Muscle layer of colon (tissue), 2 donors: ENCODE measurements around the gene UNC5A.

Experiments
- H3K27ac ChIP-seq: one replicate; pipeline ENCODE4 v1.7.0; 2013; ENCODE audit warnings: low read depth, mild to moderate bottlenecking, low read length, moderate library complexity
- H3K27me3 ChIP-seq, 2 donors: one replicate each; pipeline ENCODE4 v1.7.0; 2013; ENCODE audit warnings: low read length in 2 of 2, mild to moderate bottlenecking in 2 of 2; ENCODE audit not compliant: insufficient read depth in 2 of 2, control insufficient read depth in 1 of 2
- H3K36me3 ChIP-seq: one replicate; pipeline ENCODE4 v1.7.0; 2013; ENCODE audit warnings: mild to moderate bottlenecking, low read length; ENCODE audit not compliant: insufficient read depth
- H3K4me1 ChIP-seq: one replicate; pipeline ENCODE4 v1.7.0; 2013; ENCODE audit warnings: mild to moderate bottlenecking, low read length; ENCODE audit not compliant: insufficient read depth
- H3K4me3 ChIP-seq, 2 donors: one replicate each; pipeline ENCODE4 v1.7.0; 2013; ENCODE audit warnings: low read length in 2 of 2, low read depth in 1 of 2, mild to moderate bottlenecking in 1 of 2, moderate library complexity in 1 of 2
- H3K9ac ChIP-seq: one replicate; pipeline ENCODE4 v1.7.0; 2013; ENCODE audit warnings: low read length
- H3K9me3 ChIP-seq: one replicate; pipeline ENCODE4 v1.7.0; 2013; ENCODE audit warnings: mild to moderate bottlenecking, low read length
- donor health status: abdominal sarcoma.
- donor health status: Adenocarcinoma of cecum.

Gene UNC5A

DNA sequence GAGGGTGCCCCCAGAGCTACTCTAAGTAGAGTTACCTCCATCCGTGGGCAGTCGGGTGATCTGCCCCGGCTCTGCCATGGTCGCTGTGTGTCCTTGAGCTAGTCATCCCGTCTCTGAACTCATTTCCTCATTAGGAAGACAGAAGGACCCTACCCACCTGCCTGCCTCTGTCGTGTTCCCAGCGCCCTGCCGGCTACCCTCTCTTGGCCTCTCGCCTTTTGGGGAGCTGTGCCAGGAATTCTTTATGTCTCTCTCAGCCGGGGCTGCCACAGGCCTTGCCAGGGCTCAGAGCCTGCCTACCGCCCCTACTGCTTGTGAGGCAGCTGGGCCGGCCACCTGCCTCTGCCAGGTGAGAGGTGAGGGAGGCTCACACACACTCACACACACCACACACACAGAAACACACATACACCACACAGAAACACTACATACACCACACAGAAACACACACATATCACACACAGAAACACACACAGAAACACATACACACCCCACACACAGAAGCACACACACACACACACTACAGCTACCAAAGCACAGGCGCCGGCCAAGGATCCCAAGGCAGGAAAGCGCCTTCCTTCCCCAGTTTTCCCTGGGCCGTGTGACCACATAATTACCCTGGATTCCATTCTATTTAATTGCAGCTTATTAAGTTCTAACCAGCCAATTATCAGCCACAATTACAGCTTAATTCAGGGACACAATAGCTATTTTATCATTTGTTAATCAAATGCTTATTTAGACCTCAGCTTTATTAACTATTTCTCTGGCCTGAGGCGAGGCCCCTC lies 41.7 kb downstream of the UNC5A start:
- Histone ChIP-seq H3K4me1 (no peaks in the 10 kb centered on the region), H3K9ac (no peak overlapping the region), H3K27me3 (peaks cover 0 to 22% of the 10 kb centered on the region in 2 donors), H3K27ac (no peak overlapping the region), H3K4me3 (no peak overlapping the region), H3K36me3 (no peaks in the 10 kb centered on the region), H3K9me3 (no peaks in the 10 kb centered on the region)

GRCh38 chr5:176853151-176853778 lies 42.9 kb downstream of the UNC5A start:
- peaks cover 0 to 13% of the 10 kb centered on the region in 2 donors for H3K27me3 ChIP-seq
- H3K4me3 ChIP-seq: no peak overlapping the region
- no peaks in the 10 kb centered on the region for H3K9me3 ChIP-seq
- H3K36me3 ChIP-seq: no peaks in the 10 kb centered on the region
- H3K4me1 ChIP-seq: no peaks in the 10 kb centered on the region
- no peak overlapping the region for H3K9ac ChIP-seq
- no peak overlapping the region for H3K27ac ChIP-seq

DNA sequence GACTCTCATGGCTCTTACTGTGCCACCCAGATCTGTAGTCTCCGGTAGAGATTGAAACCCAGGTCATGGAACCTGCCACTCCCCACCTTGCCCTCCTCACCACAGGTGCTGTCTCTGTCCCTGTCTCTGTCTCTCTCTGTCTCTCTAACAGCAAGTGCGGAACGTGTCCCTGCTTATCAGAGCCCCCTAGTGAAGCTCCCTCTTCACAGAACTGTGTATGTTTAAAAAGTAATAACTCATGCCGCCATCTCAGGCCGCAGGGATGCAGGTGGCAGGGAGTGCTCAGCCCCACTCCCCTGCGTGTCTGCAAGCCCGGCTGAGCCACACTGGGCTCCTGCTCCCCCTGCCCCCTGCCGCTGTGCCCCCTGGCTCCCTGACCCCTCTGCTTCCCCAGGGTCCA lies 43.8 kb downstream of the UNC5A start:
- no peak overlapping the region for H3K4me3 ChIP-seq
- no peaks in the 10 kb centered on the region for H3K4me1 ChIP-seq
- no peaks in the 10 kb centered on the region for H3K36me3 ChIP-seq
- no peak overlapping the region for H3K27ac ChIP-seq
- no peak overlapping the region for H3K9ac ChIP-seq
- no peaks in the 10 kb centered on the region for H3K9me3 ChIP-seq
- H3K27me3 ChIP-seq: peaks cover 0 to 6% of the 10 kb centered on the region in 2 donors

- Histone ChIP-seq H3K9ac (no peak overlapping the region), H3K36me3 (no peaks in the 10 kb centered on the region), H3K4me3 (no peak overlapping the region), H3K4me1 (no peaks in the 10 kb centered on the region), H3K9me3 (no peaks in the 10 kb centered on the region), H3K27me3 (peaks cover 0 to 3% of the 10 kb centered on the region in 2 donors), H3K27ac (no peak overlapping the region)
These were observed 45.2 kb downstream of the UNC5A start for GRCh38 chr5:176855598-176855997.

DNA sequence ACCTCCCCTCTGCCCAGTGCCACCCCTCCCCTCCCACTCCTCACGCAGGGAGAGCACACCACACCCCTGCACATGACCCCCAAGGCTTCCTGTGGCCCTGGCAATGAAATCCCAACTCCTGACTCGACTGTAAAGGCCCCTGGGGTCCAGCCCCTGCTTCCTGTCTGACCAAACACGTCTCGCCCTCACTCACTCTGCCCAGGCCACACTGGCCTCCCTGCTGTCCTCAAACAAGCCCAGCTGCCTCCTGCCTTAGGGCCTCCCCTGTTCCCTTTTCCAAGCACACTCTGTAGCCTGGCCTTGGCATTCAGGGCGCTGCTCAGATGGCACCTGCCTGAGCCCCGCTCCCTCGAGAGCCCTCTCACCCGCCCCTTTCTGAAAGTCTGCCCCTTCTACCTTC lies 46.4 kb downstream of the UNC5A start:
- Histone ChIP-seq H3K9me3 (no peaks in the 10 kb centered on the region), H3K4me1 (no peaks in the 10 kb centered on the region), H3K4me3 (no peak overlapping the region), H3K9ac (no peak overlapping the region), H3K27ac (no peak overlapping the region), H3K27me3 (peaks cover 0 to 14% of the 10 kb centered on the region in 2 donors), H3K36me3 (no peaks in the 10 kb centered on the region)

GRCh38 chr5:176857216-176857893 lies 47.0 kb downstream of the UNC5A start:
- Histone ChIP-seq H3K27me3 (peaks cover 0 to 14% of the 10 kb centered on the region in 2 donors), H3K9ac (no peak overlapping the region), H3K9me3 (no peaks in the 10 kb centered on the region), H3K4me3 (no peak overlapping the region), H3K27ac (no peak overlapping the region), H3K36me3 (no peaks in the 10 kb centered on the region), H3K4me1 (no peaks in the 10 kb centered on the region)

GRCh38 chr5:176857894-176858273 lies 47.5 kb downstream of the UNC5A start:
- no peak overlapping the region for H3K27ac ChIP-seq
- no peak overlapping the region for H3K9ac ChIP-seq
- H3K4me3 ChIP-seq: no peak overlapping the region
- H3K9me3 ChIP-seq: no peaks in the 10 kb centered on the region
- H3K27me3 ChIP-seq: peaks cover 0 to 18% of the 10 kb centered on the region in 2 donors
- no peaks in the 10 kb centered on the region for H3K36me3 ChIP-seq
- no peaks in the 10 kb centered on the region for H3K4me1 ChIP-seq

DNA sequence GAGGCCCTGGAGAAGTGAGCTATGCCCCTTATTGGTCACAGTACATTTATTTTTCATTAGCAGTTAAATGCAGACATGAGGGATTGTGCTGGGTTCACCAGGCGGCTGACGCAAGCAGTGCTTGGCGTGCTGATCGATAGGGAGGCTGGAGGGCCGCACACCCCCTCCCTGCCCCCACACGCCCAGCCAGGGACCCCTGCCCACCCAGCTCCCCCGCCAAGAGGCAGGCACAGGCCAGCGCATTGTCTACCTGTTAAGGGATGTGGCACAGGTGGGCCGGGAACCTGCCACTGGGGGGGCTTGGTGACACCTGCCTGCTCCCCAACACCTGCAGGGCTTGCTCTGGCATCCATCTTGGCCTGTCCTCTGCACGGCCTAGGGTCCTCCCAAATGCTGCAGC lies 49.6 kb downstream of the UNC5A start:
- Histone ChIP-seq H3K27me3 (peaks cover 0 to 20% of the 10 kb centered on the region in 2 donors), H3K9ac (no peak overlapping the region), H3K9me3 (no peaks in the 10 kb centered on the region)

GRCh38 chr5:176860381-176860780 lies 50.0 kb downstream of the UNC5A start:
- Histone ChIP-seq H3K27ac (no peak overlapping the region), H3K36me3 (no peaks in the 10 kb centered on the region), H3K4me3 (no peak overlapping the region), H3K27me3 (peaks cover 0 to 24% of the 10 kb centered on the region in 2 donors), H3K9ac (no peak overlapping the region), H3K4me1 (no peaks in the 10 kb centered on the region), H3K9me3 (no peaks in the 10 kb centered on the region)

More for the DNA sequence above, 49.6 kb downstream of the UNC5A start:
- Histone ChIP-seq H3K4me1 (no peaks in the 10 kb centered on the region), H3K27ac (no peak overlapping the region), H3K4me3 (no peak overlapping the region), H3K36me3 (no peaks in the 10 kb centered on the region)

GRCh38 chr5:176861276-176861675 lies 50.9 kb downstream of the UNC5A start:
- peaks cover 0 to 33% of the 10 kb centered on the region in 2 donors for H3K27me3 ChIP-seq
- H3K9me3 ChIP-seq: no peaks in the 10 kb centered on the region
- H3K4me3 ChIP-seq: no peak overlapping the region
- H3K4me1 ChIP-seq: no peaks in the 10 kb centered on the region
- H3K27ac ChIP-seq: no peak overlapping the region
- H3K9ac ChIP-seq: no peak overlapping the region
- no peaks in the 10 kb centered on the region for H3K36me3 ChIP-seq

GRCh38 chr5:176862330-176862995 lies 52.1 kb downstream of the UNC5A start:
- H3K27me3 ChIP-seq: peaks cover 0 to 41% of the 10 kb centered on the region in 2 donors
- no peaks in the 10 kb centered on the region for H3K9me3 ChIP-seq
- H3K36me3 ChIP-seq: no peaks in the 10 kb centered on the region
- no peak overlapping the region for H3K9ac ChIP-seq
- no peaks in the 10 kb centered on the region for H3K4me1 ChIP-seq
- H3K27ac ChIP-seq: no peak overlapping the region
- H3K4me3 ChIP-seq: no peak overlapping the region
